Effector memory CD4-positive, alpha-beta T cell (primary cell): ENCODE results near the gene FLNB.
"Not testable (repeated sequence)": the region's sequence is repeated elsewhere in the genome, so short reads cannot be mapped to it uniquely, and the experiment has no call there.

Experiments used
- DNase-seq, 3 donors: peaks; one replicate each; pipeline ENCODE4 v3.0.0-alpha.2; 2020
- H3K27ac ChIP-seq: 2 replicates; pipeline ENCODE4 v1.7.0; 2013; ENCODE audit warnings: mild to moderate bottlenecking, low read length, moderate library complexity; ENCODE audit not compliant: insufficient read depth, poor library complexity, severe bottlenecking
- H3K27me3 ChIP-seq: replicated peaks from 2 replicates; pipeline ENCODE4 v1.7.0; 2013; ENCODE audit warnings: mild to moderate bottlenecking, low read length; ENCODE audit not compliant: insufficient read depth, control insufficient read depth, poor library complexity, severe bottlenecking
- H3K36me3 ChIP-seq: 2 replicates; pipeline ENCODE4 v1.7.0; 2013; ENCODE audit warnings: mild to moderate bottlenecking, low read length, moderate library complexity; ENCODE audit not compliant: control insufficient read depth, insufficient read depth
- H3K4me1 ChIP-seq: 2 replicates; pipeline ENCODE4 v1.7.0; 2013; ENCODE audit warnings: low read length, mild to moderate bottlenecking; ENCODE audit not compliant: control insufficient read depth, insufficient read depth, poor library complexity, severe bottlenecking
- H3K4me3 ChIP-seq: 2 replicates; pipeline ENCODE4 v1.7.0; 2013; ENCODE audit warnings: low read length, low read depth, mild to moderate bottlenecking; ENCODE audit not compliant: insufficient read depth, poor library complexity, severe bottlenecking
- H3K9me3 ChIP-seq: 2 replicates; pipeline ENCODE4 v1.7.0; 2013; ENCODE audit warnings: mild to moderate bottlenecking, low read length, moderate library complexity; ENCODE audit not compliant: control insufficient read depth

Gene FLNB

DNA sequence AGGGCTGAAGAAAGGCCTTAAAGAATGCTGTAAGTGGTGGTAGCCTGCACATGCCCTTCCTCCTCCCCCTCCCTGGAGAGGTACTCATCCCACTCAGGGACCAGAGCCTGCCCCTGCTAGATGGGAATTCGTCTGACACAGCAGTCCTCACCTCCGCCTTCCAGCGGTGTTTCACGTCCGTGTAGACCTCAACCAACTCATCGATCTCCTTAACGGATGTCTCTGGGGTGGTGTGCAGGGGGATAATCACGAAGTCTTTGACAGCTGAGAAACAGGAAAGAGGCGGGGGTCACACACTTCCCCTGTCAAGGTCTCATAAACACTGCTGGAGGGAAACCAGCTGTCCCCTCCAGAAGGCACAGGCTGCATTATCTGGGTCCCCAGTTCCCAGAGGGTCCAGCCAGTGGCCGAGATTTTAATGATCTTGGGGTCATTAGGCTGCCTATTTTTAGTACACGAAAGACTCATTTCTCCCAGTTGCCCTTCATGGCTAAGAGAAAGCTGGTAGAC, 192.7 kb downstream of the FLNB start:
- no peak for DNase-seq
- Histone ChIP-seq H3K4me1 (no peaks in the 10 kb centered on the region), H3K9me3 (peaks cover 5% of the 10 kb centered on the region), H3K4me3 (no peak overlapping the region), H3K36me3 (no peaks in the 10 kb centered on the region), H3K27ac (no peak overlapping the region), H3K27me3 (no peaks in the 10 kb centered on the region)

DNA sequence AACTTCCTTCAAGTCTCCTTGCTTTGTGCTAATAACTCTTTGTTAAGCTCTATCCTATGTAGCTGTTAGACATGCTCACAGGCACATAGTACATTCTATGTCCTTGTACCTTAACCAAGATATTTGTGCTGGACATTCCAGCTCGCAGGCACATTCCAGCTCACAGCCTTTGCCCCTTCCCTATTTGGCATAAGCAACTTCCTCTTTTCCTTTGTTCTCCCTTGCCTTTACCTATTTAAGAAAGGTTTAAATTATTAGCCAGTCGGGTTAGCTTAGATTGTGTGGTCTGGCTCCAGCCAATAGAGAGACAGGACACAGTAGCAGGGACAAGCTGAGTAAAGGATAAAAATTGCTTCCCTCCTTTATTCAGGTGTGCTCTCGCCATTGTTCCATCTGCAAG, 193.2 kb downstream of the FLNB start:
- H3K36me3 ChIP-seq, H3K27ac ChIP-seq, H3K4me1 ChIP-seq, H3K27me3 ChIP-seq, H3K4me3 ChIP-seq, H3K9me3 ChIP-seq, DNase-seq: not testable (repeated sequence)

DNA sequence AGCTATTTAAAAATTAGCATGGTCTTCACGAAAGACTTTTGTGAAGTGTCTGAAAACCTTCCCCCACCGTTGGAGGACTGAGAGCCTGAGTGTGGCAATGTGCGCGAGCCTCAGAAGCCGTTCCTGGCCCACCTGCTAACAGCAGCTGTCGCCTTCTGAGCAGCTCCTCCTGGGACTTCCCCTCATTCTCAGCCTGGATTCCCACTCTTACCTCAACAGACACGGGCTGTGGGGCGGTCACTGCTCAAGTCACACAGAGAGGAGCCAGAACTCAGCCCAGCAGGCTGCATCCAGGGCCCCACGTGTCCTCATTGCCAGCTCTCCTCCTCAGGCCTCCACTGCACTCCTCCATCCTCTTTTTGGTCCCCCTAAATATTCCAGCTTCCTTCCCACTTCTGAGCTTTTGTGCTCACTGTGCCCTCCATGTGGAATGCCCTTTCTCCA, 194.7 kb downstream of the FLNB start:
- DNase-seq = no peak
- Histone ChIP-seq H3K27ac (no peak overlapping the region), H3K4me1 (no peaks in the 10 kb centered on the region), H3K4me3 (no peak overlapping the region), H3K9me3 (peaks cover 5% of the 10 kb centered on the region), H3K36me3 (no peaks in the 10 kb centered on the region), H3K27me3 (no peaks in the 10 kb centered on the region)

- H3K27ac ChIP-seq = no peak overlapping the region
- no peak overlapping the region for H3K4me3 ChIP-seq
- H3K4me1 ChIP-seq = no peaks in the 10 kb centered on the region
- H3K27me3 ChIP-seq = no peaks in the 10 kb centered on the region
- no peak for DNase-seq
- no peaks in the 10 kb centered on the region for H3K36me3 ChIP-seq
- H3K9me3 ChIP-seq = peaks cover 5% of the 10 kb centered on the region
Measured at GRCh38 chr3:58203541-58203940, 195.3 kb downstream of the FLNB start.

DNA sequence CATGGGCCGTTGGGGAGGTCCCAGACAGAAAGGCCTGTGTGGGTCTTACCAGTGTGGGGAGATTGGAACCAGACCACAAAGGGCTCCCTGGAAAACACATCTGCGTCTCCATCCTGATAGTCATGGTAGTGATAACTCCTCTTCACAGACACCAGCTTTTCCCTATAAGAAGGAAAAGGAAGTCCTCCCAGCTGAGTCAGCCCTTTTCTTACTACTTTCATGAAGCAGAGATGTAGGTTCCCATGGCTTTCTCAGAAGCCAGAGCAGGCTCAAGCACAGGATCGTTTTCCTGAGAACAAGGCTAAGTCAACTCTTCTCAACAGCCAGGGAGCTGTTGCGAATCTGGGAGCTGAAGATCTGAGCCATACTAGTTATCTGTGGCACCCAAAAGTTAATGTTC, 196.5 kb downstream of the FLNB start:
- peaks cover 5% of the 10 kb centered on the region for H3K9me3 ChIP-seq
- no peak overlapping the region for H3K4me3 ChIP-seq
- DNase-seq = no peak
- H3K4me1 ChIP-seq = no peaks in the 10 kb centered on the region
- H3K27ac ChIP-seq = no peak overlapping the region
- H3K36me3 ChIP-seq = no peaks in the 10 kb centered on the region
- H3K27me3 ChIP-seq = no peaks in the 10 kb centered on the region

- Histone ChIP-seq H3K27me3 (no peaks in the 10 kb centered on the region), H3K4me1 (no peaks in the 10 kb centered on the region), H3K4me3 (no peak overlapping the region), H3K27ac (no peak overlapping the region), H3K36me3 (no peaks in the 10 kb centered on the region), H3K9me3 (peaks cover 5% of the 10 kb centered on the region)
- DNase-seq = no peak
Measured at GRCh38 chr3:58205981-58206380, 197.8 kb downstream of the FLNB start.

GRCh38 chr3:58206406-58207011, 198.3 kb downstream of the FLNB start:
- no peaks in the 10 kb centered on the region for H3K36me3 ChIP-seq
- H3K27ac ChIP-seq = no peak overlapping the region

GRCh38 chr3:58207954-58208353, 199.7 kb downstream of the FLNB start:
- Histone ChIP-seq H3K9me3 (no peaks in the 10 kb centered on the region), H3K4me1 (no peaks in the 10 kb centered on the region), H3K27me3 (no peaks in the 10 kb centered on the region), H3K27ac (no peak overlapping the region), H3K4me3 (no peak overlapping the region), H3K36me3 (no peaks in the 10 kb centered on the region)
- DNase-seq = no peak

More at GRCh38 chr3:58206406-58207011, 198.3 kb downstream of the FLNB start:
- DNase-seq = no peak
- no peak overlapping the region for H3K4me3 ChIP-seq
- no peaks in the 10 kb centered on the region for H3K4me1 ChIP-seq
- H3K9me3 ChIP-seq = peaks cover 4% of the 10 kb centered on the region
- no peaks in the 10 kb centered on the region for H3K27me3 ChIP-seq

DNA sequence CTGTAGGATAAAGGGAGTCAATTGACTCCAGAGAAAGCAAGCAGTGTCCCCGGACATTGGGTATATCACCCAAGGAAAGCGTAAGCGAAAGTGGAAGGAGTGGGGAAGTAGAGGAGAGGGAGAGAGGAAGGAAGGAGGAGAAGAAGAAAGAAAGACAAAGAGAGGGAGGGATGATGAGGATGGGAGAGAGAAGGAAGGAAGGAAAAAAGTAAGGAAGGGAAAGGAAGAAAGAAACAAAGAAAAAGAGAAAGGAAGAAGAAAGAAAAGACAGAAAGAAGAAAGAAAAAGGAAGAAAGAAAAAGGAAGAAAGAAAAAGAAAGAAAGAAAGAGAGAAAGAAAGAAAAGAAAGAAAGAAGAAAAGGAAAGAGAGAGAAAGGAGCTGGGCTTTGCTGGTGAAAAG, 201.7 kb downstream of the FLNB start:
- no peaks in the 10 kb centered on the region for H3K9me3 ChIP-seq
- DNase-seq = no peak
- no peaks in the 10 kb centered on the region for H3K4me1 ChIP-seq
- no peaks in the 10 kb centered on the region for H3K36me3 ChIP-seq
- no peaks in the 10 kb centered on the region for H3K27me3 ChIP-seq
- no peak overlapping the region for H3K27ac ChIP-seq
- no peak overlapping the region for H3K4me3 ChIP-seq

DNA sequence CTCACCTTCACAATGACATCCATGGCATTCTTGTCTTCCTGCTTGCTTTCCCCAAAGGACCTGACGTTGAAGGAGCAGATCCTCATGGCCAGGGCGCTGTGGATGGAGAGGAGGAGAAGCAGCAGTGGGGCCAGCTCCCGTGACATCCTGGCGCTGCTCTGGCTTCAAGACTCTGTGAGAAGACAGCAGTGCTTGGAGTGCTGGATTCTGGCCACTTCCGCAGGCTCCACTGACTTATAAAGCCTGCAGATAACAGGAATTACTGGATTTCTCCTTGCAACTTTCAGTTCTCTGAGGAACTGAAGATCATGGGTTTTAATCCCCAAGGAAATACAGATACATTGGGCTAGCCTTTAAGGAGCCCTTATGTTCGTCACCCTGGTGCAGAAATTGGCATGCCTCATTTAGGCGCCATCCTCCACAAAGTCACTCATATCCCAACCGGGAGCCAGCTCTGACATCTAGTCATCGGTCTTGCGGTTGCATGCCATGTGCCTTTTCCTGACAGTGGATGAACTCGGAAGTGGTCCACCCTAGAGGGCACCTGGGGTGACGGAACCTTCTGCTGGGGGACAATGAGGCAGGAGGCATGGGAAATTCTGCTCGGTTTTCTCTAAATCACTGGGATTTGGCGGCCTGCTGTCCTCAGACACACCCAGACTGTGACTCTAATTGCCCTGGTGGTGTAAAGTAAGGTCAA, 202.7 kb downstream of the FLNB start, which contains the start of gene DNASE1L3:
Gene DNASE1L3 (minus strand): TSS at position 212 of the 700 bp plus-strand sequence. CDS start 66 bp downstream, at position 146.
- no peak within 1 kb of the TSS for H3K4me3 ChIP-seq
- DNase-seq = no peak
- no peaks in the 10 kb centered on the region for H3K36me3 ChIP-seq
- H3K9me3 ChIP-seq = no peaks in the 10 kb centered on the region
- no peaks in the 10 kb centered on the region for H3K4me1 ChIP-seq
- H3K27ac ChIP-seq = no peak within 1 kb of the TSS
- no peaks in the 10 kb centered on the region for H3K27me3 ChIP-seq
